ENCODE results near the gene SPG7.

Gene SPG7

GRCh38 chr16:89604764-89605163, 96.6 kb downstream of the SPG7 start:
- TF ChIP-seq CTCF (IDR thresholded peaks at IDR 0.05; ENCODE audit: control extremely low read depth, extremely low read depth, low read depth, missing control alignments), result no peak
- ChIA-PET POLR2A (no interaction called here), CTCF (no interaction called here)
- no peak for DNase-seq (ENCODE audit: extremely low spot score)

- ChIA-PET CTCF (interaction anchor here (1.0 kb wide), 1 partner anchor 9 kb away, joined by 3 read pairs; no protein-coding TSS in a partner anchor), POLR2A (no interaction called here)
- TF ChIP-seq CTCF (IDR thresholded peaks at IDR 0.05; ENCODE audit: control extremely low read depth, extremely low read depth, low read depth, missing control alignments), result no peak
These were observed 97.2 kb downstream of the SPG7 start for GRCh38 chr16:89605186-89605970.

GRCh38 chr16:89606006-89606405, 97.8 kb downstream of the SPG7 start:
- no peak for TF ChIP-seq CTCF (IDR thresholded peaks at IDR 0.05; ENCODE audit: control extremely low read depth, extremely low read depth, low read depth, missing control alignments)
- DNase-seq (ENCODE audit: extremely low spot score), result no peak
- ChIA-PET POLR2A (interaction anchor here (0.5 kb wide), 1 partner anchor 13 kb away, joined by 4 read pairs; no protein-coding TSS in a partner anchor), CTCF (interaction anchor here (1.0 kb wide), 2 partner anchors 8 to 11 kb away, joined by 3 read pairs; no protein-coding TSS in a partner anchor)

More at GRCh38 chr16:89605186-89605970, 97.2 kb downstream of the SPG7 start:
- DNase-seq (ENCODE audit: extremely low spot score), result no peak
